IMR-90 (cell line): ENCODE data around the gene CASK. TPM values are rescaled to one million over a fixed set of nuclear protein-coding genes. Genes with fewer than 3 reads are reported as not detected.

Experiments
- ATAC-seq: fragments of 200-7000 bp; cut with Tn5 transposase; 2 replicates; pipeline ENCODE4 v1.9.1; 2020; ENCODE audit warnings: low read depth, mild to moderate bottlenecking, moderate library complexity
- BruUV-seq: library from RNA; stranded (reverse); fragments of 400-500 nt; replicated peaks from 2 replicates; lab custom pipeline; 2021; lab: Mats Ljungman, UMichigan
- CTCF ChIA-PET: fragments of 300-600 bp; formaldehyde crosslinking; extraction: SDS; loops from one replicate; lab custom pipeline; 2021; ENCODE audit warnings: antibody characterized with exemption; lab: Yijun Ruan, JAX
- POLR2A ChIA-PET: fragments of 300-600 bp; sonication (Branson Sonifier 250); formaldehyde crosslinking; loops from one replicate; lab custom pipeline; 2022; ENCODE audit warnings: antibody characterized with exemption; ENCODE audit not compliant: unreplicated experiment; lab: Charles Lee
- DNase-seq: peaks from one replicate; pipeline ENCODE4 v3.0.0; 2013
- H2AFZ ChIP-seq: replicated peaks from 2 replicates; pipeline ENCODE3; 2013; ENCODE audit warnings: low read length, mild to moderate bottlenecking; ENCODE audit not compliant: poor library complexity
- H2AK5ac ChIP-seq: 2 replicates; pipeline ENCODE4 v1.6.1; 2013; ENCODE audit warnings: low read depth, low read length, inconsistent platforms
- H2AK9ac ChIP-seq: replicated peaks from 2 replicates; pipeline ENCODE3; 2013; ENCODE audit warnings: mild to moderate bottlenecking, low read depth, low read length, moderate library complexity; ENCODE audit not compliant: poor library complexity
- H2BK120ac ChIP-seq: 2 replicates; pipeline ENCODE4 v1.6.1; 2013; ENCODE audit warnings: low read depth, low read length, inconsistent platforms
- H2BK15ac ChIP-seq: 3 replicates; pipeline ENCODE4 v1.6.1; 2013; ENCODE audit warnings: low read depth, low read length, inconsistent platforms
- H2BK20ac ChIP-seq: 2 replicates; pipeline ENCODE4 v1.6.1; 2013; ENCODE audit warnings: low read depth, mild to moderate bottlenecking, inconsistent platforms, low read length, moderate library complexity
- H2BK5ac ChIP-seq: 2 replicates; pipeline ENCODE4 v1.6.1; 2013; ENCODE audit warnings: mild to moderate bottlenecking, low read depth, low read length, inconsistent platforms; ENCODE audit not compliant: poor library complexity, severe bottlenecking
- H3K14ac ChIP-seq: replicated peaks from 2 replicates; pipeline ENCODE4 v1.6.1; 2013; ENCODE audit warnings: low read depth, low read length, inconsistent platforms
- H3K18ac ChIP-seq: 2 replicates; pipeline ENCODE4 v1.6.1; 2013; ENCODE audit warnings: low read depth, low read length, control low read depth
- H3K23ac ChIP-seq: 2 replicates; pipeline ENCODE4 v1.6.1; 2013; ENCODE audit warnings: low read depth, low read length, inconsistent platforms
- H3K27ac ChIP-seq: 2 replicates; pipeline ENCODE4 v1.5.1; 2013; ENCODE audit warnings: mild to moderate bottlenecking, control low read depth, low read length; ENCODE audit not compliant: insufficient read depth
- H3K27me3 ChIP-seq: 2 replicates; pipeline ENCODE4 v1.6.1; 2013; ENCODE audit warnings: low read length; ENCODE audit not compliant: control insufficient read depth, insufficient read depth
- H3K36me3 ChIP-seq: 2 replicates; pipeline ENCODE4 v1.6.1; 2013; ENCODE audit warnings: low read length, mixed read lengths; ENCODE audit not compliant: control insufficient read depth, insufficient read depth
- H3K4ac ChIP-seq: 2 replicates; pipeline ENCODE4 v1.6.1; 2013; ENCODE audit warnings: low read depth, low read length, inconsistent platforms
- H3K4me1 ChIP-seq: 2 replicates; pipeline ENCODE4 v1.6.1; 2013; ENCODE audit warnings: low read length, mixed read lengths; ENCODE audit not compliant: control insufficient read depth, insufficient read depth
- H3K4me2 ChIP-seq: 2 replicates; pipeline ENCODE4 v1.6.1; 2013; ENCODE audit warnings: low read depth, mild to moderate bottlenecking, control low read depth, low read length, moderate library complexity
- H3K4me3 ChIP-seq: 2 replicates; pipeline ENCODE4 v1.5.1; 2013; ENCODE audit warnings: low read depth, mild to moderate bottlenecking, control low read depth, low read length, moderate library complexity; ENCODE audit not compliant: insufficient read depth
- H3K56ac ChIP-seq: 2 replicates; pipeline ENCODE4 v1.6.1; 2013; ENCODE audit warnings: low read length, inconsistent platforms; ENCODE audit not compliant: insufficient read depth; ENCODE audit errors: extremely low read depth
- H3K79me1 ChIP-seq, 2 experiments: 2 replicates each; pipeline ENCODE4 v1.6.1; 2013; ENCODE audit warnings: low read length in 2 of 2, inconsistent platforms in 1 of 2, low read depth in 1 of 2
- H3K9ac ChIP-seq: 2 replicates; pipeline ENCODE4 v1.6.1; 2013; ENCODE audit warnings: low read depth, low read length, control low read depth
- H3K9me1 ChIP-seq: 2 replicates; pipeline ENCODE4 v1.6.1; 2013; ENCODE audit warnings: low read length, inconsistent platforms; ENCODE audit not compliant: insufficient read depth
- H3K9me3 ChIP-seq: 2 replicates; pipeline ENCODE4 v1.6.1; 2013; ENCODE audit warnings: low read length; ENCODE audit not compliant: control insufficient read depth, insufficient read depth
- H4K20me1 ChIP-seq: 2 replicates; pipeline ENCODE4 v1.6.1; 2013; ENCODE audit warnings: low read length, inconsistent platforms; ENCODE audit not compliant: insufficient read depth
- H4K5ac ChIP-seq: 2 replicates; pipeline ENCODE4 v1.6.1; 2013; ENCODE audit warnings: mild to moderate bottlenecking, low read depth, low read length, control low read depth
- H4K8ac ChIP-seq, 2 experiments: 2 replicates each; pipeline ENCODE4 v1.6.1; 2013; ENCODE audit warnings: low read depth in 2 of 2, low read length in 2 of 2, control low read depth in 1 of 2, inconsistent platforms in 1 of 2
- H4K91ac ChIP-seq: 2 replicates; pipeline ENCODE4 v1.6.1; 2013; ENCODE audit warnings: low read depth, low read length, inconsistent platforms; ENCODE audit not compliant: insufficient read depth
- FOS ChIP-seq: fragments of 150-350 bp; IDR thresholded peaks from 2 replicates; pipeline ENCODE4 v1.6.1; 2016; ENCODE audit warnings: low read depth, low read length
- MXI1 ChIP-seq: IDR thresholded peaks from 2 replicates; pipeline ENCODE4 v1.6.1; 2012; ENCODE audit warnings: low read depth, mild to moderate bottlenecking, low read length, moderate library complexity, borderline replicate concordance
- NFE2L2 ChIP-seq: fragments of 150-350 bp; IDR thresholded peaks from 2 replicates; pipeline ENCODE4 v1.6.1; 2016; ENCODE audit warnings: low read depth, mild to moderate bottlenecking, low read length
- WGBS, 2 experiments: methylation state at CpG; one replicate each; pipeline versions ENCODE4 v1.1.5 to v1.1.7; 2013; ENCODE audit warnings: missing lambda C conversion rate in 2 of 2; ENCODE audit not compliant: insufficient read length in 1 of 2; ENCODE audit errors: extremely low coverage in 2 of 2; 5-methylcytosine and 5-hydroxymethylcytosine counted together
- dilution Hi-C: fragments of 300-500 bp; cut with HindIII; formaldehyde crosslinking; loops from one replicate; pipeline ENCODE4 v1.14.3; 2018; ENCODE audit warnings: low sequenced_read_pairs; ENCODE audit not compliant: unreplicated experiment
- in situ Hi-C: fragments of 300-500 bp; cut with MboI; formaldehyde crosslinking; loops from 3 replicates; pipeline ENCODE4 v1.14.3; 2019; ENCODE audit warnings: low sequenced_read_pairs, inconsistent platforms, mixed read lengths
- intact Hi-C: fragments of 100-400 bp; cut with micrococcal nuclease; formaldehyde crosslinking; loops from 2 replicates; pipeline ENCODE4 v1.10.0; 2022
- polyA plus RNA-seq, 3 experiments: library from polyadenylated mRNA; depleted of rRNA; stranded (reverse); fragments of >200 nt; gene quantifications; 2 replicates each; pipeline ENCODE4 v1.2.3, GENCODE V29; 2012; ENCODE audit warnings: low replicate concordance in 1 of 3
- total RNA-seq: library from RNA; depleted of rRNA; stranded (reverse); fragments of >200 nt; gene quantifications from 2 replicates; pipeline ENCODE4 v1.2.3, GENCODE V29; 2012

The CASK gene
- total and polyA plus RNA-seq, 2 of the 4 experiments (the other 2 are of a cell fraction) = 9.4 to 17.7 TPM

GRCh38 chrX:41963348-41963747 is 40.0 kb upstream of the CASK start:
- Histone ChIP-seq H4K20me1 (no peaks in the 10 kb centered on the region), H4K5ac (no peak overlapping the region), H2AK9ac (no peak overlapping the region), H4K8ac (no peak overlapping the region), H3K27ac (no peak overlapping the region), H2BK120ac (no peak overlapping the region), H3K56ac (no peak overlapping the region), H2BK5ac (no peak overlapping the region), H3K4me2 (no peak overlapping the region), H3K9ac (no peak overlapping the region), H3K9me1 (no peaks in the 10 kb centered on the region), H2AFZ (no peak overlapping the region), H3K4me3 (no peak overlapping the region), H3K14ac (no peak overlapping the region), H3K27me3 (peaks cover 4% of the 10 kb centered on the region), H3K79me1 (no peaks in the 10 kb centered on the region), H3K9me3 (no peaks in the 10 kb centered on the region), H2AK5ac (no peak overlapping the region), H3K4me1 (no peaks in the 10 kb centered on the region), H2BK15ac (no peak overlapping the region), H3K36me3 (no peaks in the 10 kb centered on the region), H3K18ac (no peak overlapping the region), H2BK20ac (no peak overlapping the region), H3K4ac (no peak overlapping the region), H3K23ac (no peak overlapping the region), H4K91ac (no peak overlapping the region)
- dilution Hi-C loops (no loop called here), in situ Hi-C loops (no loop called here), intact Hi-C loops (no loop called here)
- ChIA-PET CTCF (no interaction called here), POLR2A (no interaction called here)
- WGBS, 2 experiments = 43% methylated on average over 3 of the region's 3 CpGs; no CpG with 5 or more reads in 1 of the 2 experiments
- DNase-seq = no peak
- no peak for ATAC-seq
- no TSS peak for BruUV-seq
- TF ChIP-seq NFE2L2 = no peak
- TF ChIP-seq FOS = no peak
- TF ChIP-seq MXI1 = no peak
